GM21619 (cell line): ENCODE data around the gene TMEM9B.

ENCODE experiments used
- ATAC-seq: cut with Tn5 transposase; IDR thresholded peaks from one replicate; pipeline ENCODE4 v1.9.1; 2021; ENCODE audit not compliant: unreplicated experiment

Gene TMEM9B

DNA sequence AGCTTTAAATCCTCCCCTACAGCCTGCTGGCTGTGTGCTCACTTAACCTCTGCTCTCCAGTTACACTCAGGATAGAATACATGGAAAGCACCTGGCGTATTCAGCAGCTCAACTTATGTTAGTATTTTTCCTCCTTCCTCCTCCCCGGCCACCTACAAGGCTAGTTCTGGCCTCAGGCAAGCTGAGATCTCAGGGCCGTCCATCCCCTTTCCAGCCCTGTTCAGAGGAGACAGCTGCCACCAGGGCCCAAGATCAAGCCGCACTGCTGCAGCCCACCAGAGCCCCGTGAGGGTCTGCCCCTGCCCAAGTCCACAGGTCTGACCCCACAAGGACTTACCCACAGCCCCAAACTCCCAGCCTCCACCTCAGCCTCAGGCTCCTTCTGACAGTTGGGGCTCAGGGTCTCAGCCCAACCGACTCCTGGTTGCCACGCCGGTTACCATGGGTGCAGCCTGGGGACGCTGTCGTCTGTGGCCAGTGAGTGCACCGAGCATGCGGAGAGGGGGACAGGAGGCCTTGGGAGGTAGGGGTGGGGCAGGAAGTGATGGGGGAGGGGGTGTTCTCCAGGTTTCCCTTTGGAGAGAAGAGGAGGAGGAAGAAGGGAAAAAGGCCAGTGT is 31.6 kb downstream of the TMEM9B start, which contains the start of gene C11orf16:
C11orf16 (minus strand) TSS at position 384 of the 617 bp plus-strand sequence. CDS start 639 bp downstream, outside the sequence.
- ATAC-seq = no peak

DNA sequence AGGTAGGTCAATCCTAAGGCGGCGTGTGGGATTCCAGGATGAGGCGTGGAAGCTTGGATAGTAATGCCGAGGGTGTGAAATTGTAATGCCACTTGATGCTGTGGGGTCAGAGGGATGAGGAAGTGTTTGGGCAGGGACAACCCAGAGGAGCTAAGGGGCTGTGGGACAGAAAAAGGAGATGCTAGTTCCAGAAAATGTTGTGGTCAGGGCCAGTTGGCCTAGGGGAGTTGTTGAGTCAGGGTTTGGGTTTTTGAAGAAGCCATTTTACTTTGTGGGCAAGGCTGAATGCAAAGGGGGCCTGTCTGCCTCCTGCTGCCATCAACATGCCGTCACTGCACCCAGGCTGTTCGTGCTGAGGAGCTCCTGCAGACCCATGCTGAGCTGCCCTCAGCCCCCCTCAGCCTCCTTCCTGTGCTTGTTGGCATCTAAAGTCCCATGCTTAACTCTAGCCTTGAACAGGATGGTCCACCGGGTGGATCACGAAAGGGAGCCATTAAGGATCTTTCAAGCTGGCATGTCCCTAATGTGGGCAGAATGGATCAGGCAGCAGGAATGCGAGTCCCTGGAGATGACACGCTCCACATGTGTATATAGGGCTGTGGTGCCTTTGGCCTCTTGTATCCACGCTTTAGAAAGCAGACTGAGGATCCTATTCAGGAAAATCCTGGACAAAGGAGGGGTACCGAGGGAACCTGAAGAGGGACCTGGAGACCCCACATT is 33.6 kb downstream of the TMEM9B start:
- ATAC-seq = no peak

DNA sequence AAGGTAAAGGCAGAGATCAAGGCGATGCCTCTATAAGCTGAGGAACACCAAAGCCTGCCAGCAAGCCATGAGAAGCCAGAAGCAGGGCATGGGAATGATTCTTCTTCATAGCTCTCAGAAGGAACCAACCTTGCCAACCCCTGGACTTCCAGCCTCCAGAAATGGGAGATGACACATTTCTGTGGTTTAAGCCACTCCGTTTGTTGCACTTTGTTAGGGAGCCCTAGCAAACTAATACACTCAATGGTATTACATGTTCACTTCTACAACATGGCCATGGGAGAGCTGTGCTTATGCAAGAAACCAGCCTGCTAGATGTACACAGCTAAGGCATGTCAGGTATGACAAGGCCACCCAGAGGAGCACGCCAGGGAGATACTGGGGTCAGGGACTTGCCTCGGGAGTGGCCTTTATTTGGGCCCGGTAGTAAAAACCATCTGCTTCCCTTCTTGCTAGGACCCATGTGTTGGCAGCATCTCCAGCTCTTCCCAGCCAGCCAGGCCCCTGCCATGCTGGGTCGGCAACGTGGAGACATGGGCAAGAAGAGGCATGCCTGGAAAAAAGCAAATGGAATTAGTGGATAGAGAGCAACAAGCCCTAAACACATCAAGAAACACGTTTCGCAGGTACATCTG is 35.1 kb downstream of the TMEM9B start:
- no peak for ATAC-seq

DNA sequence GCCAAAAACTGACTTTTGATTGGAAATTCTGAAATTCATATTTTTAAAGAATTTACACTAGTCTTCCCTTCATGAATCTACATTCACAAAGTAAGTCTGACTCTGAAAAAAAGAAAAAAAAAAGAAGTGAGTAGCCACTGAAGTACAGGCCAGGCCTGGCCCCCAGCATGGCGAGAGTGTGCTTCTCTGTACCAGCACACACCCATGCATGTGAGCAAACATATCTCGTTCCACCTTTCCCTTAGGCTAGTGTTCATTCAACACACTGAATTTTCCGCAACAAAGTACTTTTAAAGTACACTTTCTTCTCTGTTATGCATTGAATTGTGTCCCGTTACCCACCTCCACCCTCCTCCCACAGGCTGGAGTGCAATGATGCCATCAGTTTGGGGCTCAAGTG is 36.0 kb downstream of the TMEM9B start:
- no peak for ATAC-seq

DNA sequence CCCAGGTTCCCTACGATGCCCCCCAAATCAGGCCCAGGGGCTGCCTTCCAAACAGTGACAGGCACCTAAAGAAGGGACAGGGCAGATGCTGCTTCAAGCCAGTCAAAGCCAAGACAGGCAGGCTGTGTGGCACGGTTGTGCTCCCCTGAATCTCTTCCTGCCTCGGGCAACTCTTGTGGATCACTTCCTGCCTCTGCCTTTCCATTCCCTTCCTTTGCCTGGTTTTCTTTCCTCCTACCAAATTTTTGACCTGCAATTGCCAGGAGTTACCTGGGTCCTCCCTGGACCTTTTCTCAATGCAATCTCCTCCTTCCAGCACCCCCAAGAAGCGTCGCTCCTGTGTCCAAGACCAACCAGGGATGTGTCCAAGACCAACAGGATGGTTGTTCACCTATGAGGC is 37.0 kb downstream of the TMEM9B start:
- ATAC-seq = no peak

DNA sequence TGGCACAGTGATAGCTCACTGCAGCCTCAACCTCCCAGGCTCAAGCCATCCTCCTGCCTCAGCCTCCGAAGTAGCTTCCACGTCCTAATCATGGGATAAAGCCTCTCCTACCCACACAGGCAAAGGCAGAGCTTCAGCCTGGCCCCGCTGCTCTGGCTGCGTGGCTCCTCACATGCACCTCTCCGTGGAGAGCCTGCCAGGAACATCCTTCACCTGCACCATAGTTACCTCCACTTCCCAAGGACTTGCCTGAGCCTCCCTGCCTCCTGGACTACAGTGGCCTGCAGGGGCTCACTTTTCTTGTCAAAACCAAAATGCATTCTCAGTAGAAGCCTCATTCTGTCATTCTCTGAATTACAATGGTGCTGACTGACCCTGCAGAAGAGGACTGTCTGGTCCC is 38.0 kb downstream of the TMEM9B start:
- no peak for ATAC-seq

DNA sequence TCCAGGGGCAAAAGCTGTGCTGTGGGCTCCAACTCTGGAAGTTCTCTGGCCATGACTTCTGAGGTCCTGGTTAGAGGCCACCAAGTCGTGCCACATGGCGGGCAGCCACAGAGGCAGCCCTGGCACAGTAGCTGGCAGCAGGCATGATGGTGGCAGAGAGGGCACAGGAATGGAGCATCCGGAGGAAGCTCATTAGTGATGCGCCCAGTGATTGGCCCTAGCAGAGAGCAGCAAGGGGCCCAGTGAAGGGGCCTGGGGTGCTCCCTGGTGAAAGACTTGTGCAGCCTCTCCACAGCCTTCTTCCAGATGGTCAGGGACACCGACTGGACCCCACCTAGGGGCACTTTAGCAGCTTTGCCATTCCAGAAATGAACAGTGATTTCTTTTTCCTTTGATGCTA is 38.5 kb downstream of the TMEM9B start:
- ATAC-seq = no peak

DNA sequence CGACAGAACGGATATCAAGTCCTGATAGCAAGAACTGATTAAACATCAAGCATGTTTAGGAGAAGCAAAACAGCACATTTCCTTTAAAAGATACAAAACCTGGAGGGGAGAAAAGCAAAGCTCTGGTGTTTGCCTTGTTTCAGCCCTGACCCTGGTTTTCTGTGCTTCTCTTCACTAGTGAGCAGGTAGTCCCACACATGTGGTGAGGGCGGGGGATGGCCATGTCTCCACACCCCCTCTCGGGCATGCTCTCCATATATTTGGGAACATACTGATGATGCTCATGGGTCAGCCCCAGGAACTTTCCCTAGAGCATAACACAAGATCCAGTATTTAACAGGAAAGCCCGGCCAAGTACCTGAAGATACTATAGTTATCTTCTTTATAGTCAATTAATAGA is 41.6 kb downstream of the TMEM9B start:
- no peak for ATAC-seq

DNA sequence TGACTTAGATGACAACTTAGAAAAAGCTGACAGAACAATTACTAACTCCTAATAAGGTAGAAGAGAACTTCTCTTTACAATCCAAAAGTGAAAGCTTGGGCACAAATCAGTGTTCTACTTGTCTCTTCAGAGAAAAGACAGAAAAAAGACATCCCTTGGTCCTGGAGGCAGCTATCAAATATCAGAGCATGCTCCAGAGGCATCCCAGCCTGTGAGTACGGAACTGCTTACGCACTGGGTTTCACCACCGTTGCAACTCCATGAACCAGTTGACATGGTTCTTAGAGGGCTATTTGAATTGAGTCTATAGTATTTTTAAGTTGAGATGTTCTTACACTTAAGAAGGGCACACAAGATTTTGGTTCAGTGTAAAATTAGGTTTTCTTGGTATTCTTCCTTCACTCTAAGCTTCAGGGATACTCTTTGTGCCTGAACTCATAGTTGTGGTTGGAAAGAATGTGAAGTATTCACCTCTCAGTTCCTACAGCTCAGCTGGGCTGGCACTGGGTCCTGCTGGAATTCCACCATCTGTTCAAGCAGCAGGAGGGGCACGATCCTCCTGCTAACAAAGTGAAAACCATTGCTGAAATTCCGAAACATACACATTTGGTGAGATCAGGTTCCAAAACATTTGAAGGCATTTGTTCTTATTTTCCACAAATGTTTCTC is 47.0 kb downstream of the TMEM9B start:
- ATAC-seq = no peak

DNA sequence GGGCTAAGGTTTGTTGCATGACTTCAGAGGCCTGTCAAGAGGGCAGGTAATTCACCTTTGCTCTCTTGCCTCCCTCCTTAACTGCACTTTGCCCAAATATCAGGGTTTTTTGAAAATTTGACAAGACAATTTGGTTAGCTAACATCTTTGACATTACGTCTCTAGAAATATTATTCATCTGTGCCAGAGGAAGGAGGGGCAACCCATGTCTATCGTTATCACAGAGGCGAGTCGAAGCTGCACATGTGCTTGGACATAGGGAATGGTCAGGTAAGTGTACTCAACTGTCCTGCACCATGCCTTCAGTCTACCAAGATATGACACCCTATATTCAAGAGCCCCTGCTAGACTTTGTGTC is 49.6 kb downstream of the TMEM9B start:
- no peak for ATAC-seq

DNA sequence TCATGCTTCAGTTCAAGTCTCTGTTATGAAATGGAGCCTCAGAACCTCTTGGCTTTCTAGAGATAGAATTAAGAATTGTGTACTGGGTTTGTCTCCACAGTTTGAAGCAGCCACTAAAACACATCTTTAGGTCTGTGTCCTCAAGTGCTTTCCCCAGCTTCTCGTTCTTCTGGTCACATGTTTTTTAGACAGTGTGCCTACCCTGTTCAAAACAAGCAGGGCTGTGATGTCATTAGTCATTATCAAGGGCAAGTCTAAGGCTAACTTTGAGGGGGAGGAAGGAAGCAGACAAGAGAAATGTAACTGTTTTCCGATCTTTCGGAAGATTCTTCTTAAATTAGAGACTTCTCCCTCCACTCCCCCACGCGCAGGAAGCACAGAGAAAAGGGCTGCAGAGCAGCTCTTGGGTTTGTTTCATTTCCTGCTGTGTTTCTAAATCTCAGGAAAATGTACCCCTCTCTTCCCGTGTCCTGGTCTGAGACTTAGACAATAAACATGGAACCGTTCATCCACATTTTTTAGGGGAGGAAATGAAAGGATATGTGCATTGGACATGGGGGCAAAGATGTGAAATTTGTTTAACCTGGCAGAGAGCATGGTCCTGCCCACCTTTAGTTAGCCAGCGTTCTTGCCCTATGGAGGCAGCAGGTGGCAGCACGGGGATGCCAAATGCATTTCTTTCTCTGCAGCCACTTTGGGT is 50.1 kb downstream of the TMEM9B start:
- no peak for ATAC-seq

DNA sequence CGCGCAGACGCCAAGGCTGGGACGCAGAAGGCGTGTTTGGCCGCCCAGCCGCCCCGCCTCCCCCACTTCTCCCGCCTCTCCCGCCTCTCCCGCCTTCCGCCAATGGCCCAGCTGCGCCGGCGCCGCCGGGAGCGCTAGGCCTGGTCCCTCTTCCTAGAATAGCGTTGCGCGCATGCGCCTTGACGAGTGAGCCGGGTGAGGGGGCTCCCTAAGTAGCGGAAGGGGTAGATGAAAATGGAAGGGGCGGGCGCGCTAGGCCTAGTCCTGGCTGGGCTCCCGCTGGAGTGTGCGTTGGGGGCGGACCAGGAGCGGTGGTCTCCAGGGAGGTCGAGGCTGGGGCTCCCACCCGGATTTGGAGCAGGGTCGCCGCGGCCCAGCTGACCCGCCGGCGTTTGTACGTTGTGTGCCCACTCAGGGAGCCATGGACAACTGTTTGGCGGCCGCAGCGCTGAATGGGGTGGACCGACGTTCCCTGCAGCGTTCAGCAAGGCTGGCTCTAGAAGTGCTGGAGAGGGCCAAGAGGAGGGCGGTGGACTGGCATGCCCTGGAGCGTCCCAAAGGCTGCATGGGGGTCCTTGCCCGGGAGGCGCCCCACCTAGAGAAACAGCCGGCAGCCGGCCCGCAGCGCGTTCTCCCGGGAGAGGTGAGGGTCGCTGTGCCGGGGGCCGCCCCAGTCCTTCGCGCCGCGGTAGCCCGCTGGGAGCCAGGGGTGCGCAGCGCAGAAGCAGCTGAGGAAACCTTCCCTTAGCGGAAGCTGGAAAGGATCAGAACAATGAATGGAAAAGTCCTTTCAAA is 53.0 kb downstream of the TMEM9B start, which contains the start of gene AKIP1:
AKIP1 (plus strand) TSS at position 161 of the 795 bp plus-strand sequence; CDS start at position 422, 261 bp downstream.
- ATAC-seq = peak; percentile 76

DNA sequence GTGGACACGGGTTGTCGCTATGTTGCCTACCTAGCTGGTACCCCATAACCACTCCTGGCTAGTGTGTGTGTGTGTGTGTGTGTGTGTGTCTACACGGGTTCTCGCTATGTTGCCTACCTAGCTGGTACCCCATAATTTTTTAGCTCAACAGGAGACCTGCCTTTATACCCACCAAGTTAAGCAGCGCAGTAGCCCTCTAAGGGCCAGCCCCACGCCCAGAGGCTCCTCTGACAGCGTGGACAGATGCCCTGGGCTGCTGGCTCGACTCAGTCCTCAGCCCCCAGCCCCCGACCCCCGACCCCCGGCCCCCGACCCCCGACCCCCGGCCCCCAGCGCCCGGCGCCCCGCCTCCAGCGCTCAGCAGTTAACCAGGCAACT is 53.6 kb downstream of the TMEM9B start:
- ATAC-seq = peak; percentile 14

DNA sequence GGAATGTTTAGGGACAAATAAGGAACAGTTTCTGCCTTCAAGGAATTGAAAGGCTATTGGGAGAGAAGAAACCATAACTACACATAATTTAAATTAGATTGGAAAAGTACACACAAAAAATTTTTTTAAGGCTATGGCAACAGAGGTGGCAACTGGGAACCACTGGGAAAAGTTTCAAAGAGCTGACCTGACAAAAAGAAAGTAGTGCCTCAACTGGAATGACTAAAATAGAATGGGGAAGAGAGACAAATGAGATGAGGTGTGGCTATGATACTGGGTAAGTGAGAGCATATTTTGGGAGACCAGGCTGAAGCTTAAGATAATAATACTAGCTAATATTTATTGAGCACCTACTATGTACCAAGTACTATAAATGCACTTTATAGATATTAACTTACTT is 56.1 kb downstream of the TMEM9B start:
- ATAC-seq = no peak

DNA sequence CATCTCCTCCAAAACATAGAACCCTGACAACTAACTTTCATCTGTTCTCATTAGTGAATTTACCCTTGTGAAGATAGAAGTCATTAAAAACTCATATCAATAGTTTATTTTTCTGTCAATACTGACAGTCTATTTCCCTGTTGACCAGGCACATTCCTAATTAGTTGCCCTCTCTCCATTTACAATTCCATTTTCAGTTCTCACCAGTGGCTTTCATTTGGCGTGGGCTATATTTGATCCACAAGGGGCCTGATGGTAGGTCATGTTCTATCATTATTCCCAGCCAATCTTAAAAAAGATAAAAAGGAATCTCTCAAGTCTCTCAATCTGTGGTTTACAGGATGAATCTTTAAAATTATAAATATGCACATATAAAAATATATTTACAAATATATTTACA is 57.1 kb downstream of the TMEM9B start:
- no peak for ATAC-seq

DNA sequence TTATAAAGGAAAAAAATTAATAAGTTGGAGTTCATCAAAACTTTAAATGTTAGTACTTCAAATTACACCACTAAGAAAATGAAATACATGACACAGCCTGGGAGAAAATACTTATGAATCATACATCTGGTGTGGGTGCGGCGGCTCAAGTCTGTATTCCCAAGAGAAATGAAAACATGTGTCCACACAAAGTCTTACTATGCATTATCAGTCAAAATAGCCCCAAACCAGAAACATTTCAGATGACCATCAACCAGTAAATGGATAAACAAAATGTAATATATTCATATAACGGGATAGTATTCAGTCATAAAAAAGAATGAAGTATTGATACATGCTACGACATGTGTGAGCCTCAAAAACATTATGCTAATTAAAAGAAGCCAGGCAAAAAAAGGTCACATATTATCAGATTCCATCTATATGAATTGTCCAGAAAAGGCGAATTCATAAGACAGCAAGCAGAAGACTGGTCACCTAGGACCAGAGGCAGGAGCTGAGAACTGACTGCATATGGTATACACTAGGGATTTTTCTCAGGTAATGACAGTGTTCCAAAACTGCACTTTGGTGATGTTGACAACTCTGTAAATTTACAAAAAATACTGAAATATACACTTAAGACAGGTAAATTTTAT is 58.6 kb downstream of the TMEM9B start:
- no peak for ATAC-seq

DNA sequence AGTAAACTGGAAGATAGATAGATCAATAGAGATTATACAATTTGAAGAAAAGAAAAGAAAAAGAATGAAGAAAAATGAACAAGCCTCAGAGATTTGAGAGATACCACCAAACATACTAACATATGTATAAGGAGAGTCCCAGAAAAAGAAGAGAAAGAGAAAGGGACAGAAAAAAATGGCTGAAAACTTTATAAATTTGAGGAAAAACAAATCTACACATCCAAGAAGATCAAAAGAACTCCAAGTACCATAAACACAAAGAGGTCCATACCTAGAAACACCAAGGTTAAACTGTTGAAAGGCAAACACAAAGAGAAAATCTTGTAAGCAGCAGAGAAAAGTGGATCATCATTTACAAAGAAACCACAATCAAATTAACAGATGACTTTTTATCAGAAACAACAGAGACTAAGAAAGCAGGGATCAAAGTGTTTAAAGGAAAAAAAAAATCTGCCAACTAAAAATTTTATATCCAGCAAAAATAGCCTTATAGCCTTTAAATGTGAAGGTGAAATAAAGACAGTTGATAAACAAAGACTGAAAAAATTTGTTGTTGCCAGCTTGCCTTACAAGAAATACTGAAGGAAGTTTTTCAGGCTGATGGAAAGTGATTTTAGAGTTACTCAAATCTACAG is 65.0 kb downstream of the TMEM9B start:
- no peak for ATAC-seq
